ENCODE data around the gene MARCHF5. TPM values are rescaled to one million over a fixed set of nuclear protein-coding genes. Genes with fewer than 3 reads are reported as not detected.
A peak's percentile ranks its signal among the peaks of the same experiment; 100 is the strongest.
"Not testable (repeated sequence)": the region's sequence is repeated elsewhere in the genome, so short reads cannot be mapped to it uniquely, and the experiment has no call there.

MARCHF5 gene
- total and polyA plus RNA-seq, 12 donors, result 10.0 to 61.9 (median 20.8) TPM

DNA sequence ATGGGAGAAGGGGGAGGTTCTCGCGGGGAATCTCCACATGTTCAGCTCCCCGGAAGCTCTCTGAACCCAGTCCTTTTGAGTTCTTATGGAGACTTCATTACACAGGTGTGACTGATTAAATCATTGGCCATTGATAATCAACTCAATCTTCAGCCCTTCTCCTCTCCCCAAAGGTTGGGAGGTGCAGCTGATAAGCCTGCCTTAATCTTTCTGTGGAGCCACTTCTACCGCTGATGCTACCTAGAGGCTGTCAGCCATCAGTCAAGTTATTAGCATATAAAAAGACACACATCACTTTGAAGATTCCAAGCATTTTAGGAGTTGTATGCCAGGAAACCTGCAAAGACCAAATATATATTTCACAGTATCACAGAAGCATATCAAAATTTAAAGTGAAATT lies 91.7 kb downstream of the MARCHF5 start:
- Histone ChIP-seq H3K4me1 (replicated peaks in 1 of 2) (no peaks in the 10 kb centered on the region), H3K27ac (no peak overlapping the region), H3K27me3 (no peaks in the 10 kb centered on the region), H3K9me3 (replicated peaks in 1 of 3) (no peaks in the 10 kb centered on the region), H3K4me3 (no peak overlapping the region), H3K36me3 (replicated peaks in 1 of 2) (no peaks in the 10 kb centered on the region)
- intact Hi-C loops (cut with DNase I), result no loop called here
- TF ChIP-seq, protein P1, sequence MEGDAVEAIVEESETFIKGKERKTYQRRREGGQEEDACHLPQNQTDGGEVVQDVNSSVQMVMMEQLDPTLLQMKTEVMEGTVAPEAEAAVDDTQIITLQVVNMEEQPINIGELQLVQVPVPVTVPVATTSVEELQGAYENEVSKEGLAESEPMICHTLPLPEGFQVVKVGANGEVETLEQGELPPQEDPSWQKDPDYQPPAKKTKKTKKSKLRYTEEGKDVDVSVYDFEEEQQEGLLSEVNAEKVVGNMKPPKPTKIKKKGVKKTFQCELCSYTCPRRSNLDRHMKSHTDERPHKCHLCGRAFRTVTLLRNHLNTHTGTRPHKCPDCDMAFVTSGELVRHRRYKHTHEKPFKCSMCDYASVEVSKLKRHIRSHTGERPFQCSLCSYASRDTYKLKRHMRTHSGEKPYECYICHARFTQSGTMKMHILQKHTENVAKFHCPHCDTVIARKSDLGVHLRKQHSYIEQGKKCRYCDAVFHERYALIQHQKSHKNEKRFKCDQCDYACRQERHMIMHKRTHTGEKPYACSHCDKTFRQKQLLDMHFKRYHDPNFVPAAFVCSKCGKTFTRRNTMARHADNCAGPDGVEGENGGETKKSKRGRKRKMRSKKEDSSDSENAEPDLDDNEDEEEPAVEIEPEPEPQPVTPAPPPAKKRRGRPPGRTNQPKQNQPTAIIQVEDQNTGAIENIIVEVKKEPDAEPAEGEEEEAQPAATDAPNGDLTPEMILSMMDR (IDR thresholded peaks at IDR 0.05), result no peak
- no peak for DNase-seq
- WGBS, 4 donors, result 79 to 85% (median 81%) methylated on average over 4 of the region's 4 CpGs

DNA sequence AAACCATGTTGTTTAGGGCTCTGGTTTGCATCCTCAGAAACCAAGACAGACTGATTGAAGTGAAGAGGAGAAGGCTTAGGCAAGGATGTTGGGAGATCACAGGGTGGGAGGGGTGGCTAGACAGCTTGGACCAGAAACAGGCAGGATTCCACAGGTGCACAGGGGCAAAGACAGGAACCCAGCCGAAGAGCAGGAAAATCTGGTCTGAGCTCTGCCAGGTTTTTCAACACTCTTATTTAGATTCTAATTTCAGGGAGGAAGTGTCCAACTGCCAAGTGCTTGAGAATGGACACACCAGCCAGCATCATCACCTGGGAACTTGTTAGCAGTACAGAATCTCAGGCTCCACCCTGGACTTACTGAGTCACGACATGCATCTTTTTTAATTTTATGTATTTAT lies 93.8 kb downstream of the MARCHF5 start:
- no peaks in the 10 kb centered on the region for H3K27me3 ChIP-seq
- H3K4me1 ChIP-seq (replicated peaks in 1 of 2), result no peaks in the 10 kb centered on the region
- no peak for DNase-seq
- no peak overlapping the region for H3K4me3 ChIP-seq
- no peaks in the 10 kb centered on the region for H3K36me3 ChIP-seq (replicated peaks in 1 of 2)
- H3K9me3 ChIP-seq (replicated peaks in 1 of 3), result no peaks in the 10 kb centered on the region
- WGBS, 4 donors, result 72 to 86% (median 78%) methylated on average over 2 of the region's 2 CpGs
- intact Hi-C loops (cut with DNase I), result no loop called here
- H3K27ac ChIP-seq, result no peak overlapping the region
- no peak for TF ChIP-seq POLR2A (IDR thresholded peaks at IDR 0.05)
- TF ChIP-seq, protein P1 (IDR thresholded peaks at IDR 0.05), result no peak

DNA sequence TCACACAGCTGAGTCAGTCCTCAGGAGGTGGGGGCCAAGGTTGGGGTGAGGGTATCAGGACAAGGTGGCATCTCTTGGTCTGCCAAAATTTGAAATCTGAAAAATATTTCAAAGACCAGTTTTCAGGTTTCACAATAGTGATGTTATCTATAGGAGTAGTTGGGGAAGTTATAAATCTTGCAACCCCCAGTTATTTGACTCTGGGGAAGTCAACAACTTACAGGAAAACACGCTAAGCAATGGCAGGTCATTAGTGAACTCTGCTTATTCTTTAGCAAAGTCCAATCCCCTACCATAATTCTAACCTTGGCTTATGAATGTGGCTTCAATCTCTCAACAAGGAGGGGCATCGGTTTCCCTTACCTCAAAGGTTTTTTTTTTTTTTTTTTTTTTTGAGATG lies 94.9 kb downstream of the MARCHF5 start:
- H3K27me3 ChIP-seq, result no peaks in the 10 kb centered on the region
- H3K36me3 ChIP-seq (replicated peaks in 1 of 2), result no peaks in the 10 kb centered on the region
- no peak overlapping the region for H3K27ac ChIP-seq
- DNase-seq, result no peak
- H3K4me1 ChIP-seq (replicated peaks in 1 of 2), result no peaks in the 10 kb centered on the region
- H3K9me3 ChIP-seq (replicated peaks in 1 of 3), result no peaks in the 10 kb centered on the region
- TF ChIP-seq, protein P1 (IDR thresholded peaks at IDR 0.05), result no peak
- TF ChIP-seq POLR2A (IDR thresholded peaks at IDR 0.05), result no peak
- WGBS, 4 donors, result 72 to 87% (median 79%) methylated on average over 2 of the region's 2 CpGs
- intact Hi-C loops (cut with DNase I), result no loop called here
- H3K4me3 ChIP-seq, result no peak overlapping the region

DNA sequence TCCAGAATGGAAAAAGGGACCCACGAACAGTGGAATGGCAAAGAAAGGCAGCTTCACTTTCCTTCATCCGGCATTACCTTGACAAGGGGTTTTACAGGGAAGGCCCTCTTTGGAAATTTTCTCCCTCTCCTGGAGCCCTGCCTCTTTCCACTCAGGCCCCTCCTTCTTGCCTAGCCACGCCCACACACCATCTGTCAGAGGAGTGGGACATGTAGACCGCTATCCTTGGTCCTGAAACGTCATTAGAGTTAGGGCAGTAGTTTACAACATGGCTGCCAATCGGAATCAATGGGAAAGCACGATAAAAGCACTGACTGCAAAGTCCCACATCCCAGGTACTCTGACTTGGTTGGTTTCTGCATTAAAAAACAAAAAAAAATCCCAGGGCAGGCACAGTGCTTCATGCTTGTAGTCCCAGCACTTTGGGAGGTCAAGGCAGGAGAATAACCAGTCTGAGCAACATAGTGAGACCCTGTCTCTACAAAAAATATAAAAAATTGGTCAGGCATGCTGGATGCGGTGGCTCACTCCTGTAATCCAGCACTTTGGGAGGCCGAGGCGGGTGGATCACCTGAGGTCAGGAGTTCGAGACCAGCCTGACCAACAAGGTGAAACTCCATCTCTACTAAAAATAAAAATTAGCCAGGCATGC lies 96.4 kb downstream of the MARCHF5 start:
- Histone ChIP-seq H3K27me3 (no peaks in the 10 kb centered on the region), H3K9me3 (replicated peaks in 1 of 3) (no peaks in the 10 kb centered on the region), H3K4me3 (no peak overlapping the region), H3K4me1 (replicated peaks in 1 of 2) (no peaks in the 10 kb centered on the region), H3K27ac (no peak overlapping the region), H3K36me3 (replicated peaks in 1 of 2) (no peaks in the 10 kb centered on the region)
- WGBS, 4 donors, result 32 to 51% (median 46%) methylated on average over 10 to 11 of the region's 11 CpGs
- TF ChIP-seq, protein P1 (IDR thresholded peaks at IDR 0.05), result no peak
- TF ChIP-seq POLR2A (IDR thresholded peaks at IDR 0.05), result no peak
- intact Hi-C loops (cut with DNase I), result no loop called here
- DNase-seq, result peak in 6 of 7 donors; percentile 22 to 59 (median 42)

DNA sequence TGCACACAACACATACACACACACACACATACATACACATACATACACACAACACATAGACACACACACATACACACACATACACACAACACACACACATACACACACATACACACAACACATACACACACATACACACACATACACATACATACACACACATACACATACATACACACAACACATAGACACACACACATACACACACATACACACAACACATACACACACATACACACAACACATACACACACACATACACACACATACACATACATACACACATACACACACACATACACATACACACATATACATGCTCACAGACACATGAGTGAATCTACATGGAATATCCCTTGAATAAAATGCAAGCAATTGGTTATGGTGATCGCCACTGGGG lies 102.2 kb downstream of the MARCHF5 start:
- intact Hi-C loops (cut with DNase I), result not testable (repeated sequence)

More for the DNA sequence above, 102.2 kb downstream of the MARCHF5 start:
- H3K4me1 ChIP-seq (replicated peaks in 1 of 2); H3K36me3 ChIP-seq (replicated peaks in 1 of 2); H3K4me3 ChIP-seq; H3K27me3 ChIP-seq; DNase-seq; H3K9me3 ChIP-seq (replicated peaks in 1 of 3); H3K27ac ChIP-seq: not testable (repeated sequence)
- WGBS, 4 donors, result 0 to 95% (median 73%) methylated on average over 1 of the region's 1 CpG

All from adrenal gland (tissue), 12 donors.